HK-2 (cell line): Measurements from ENCODE around the gene SH3BGR.
"Not testable (repeated sequence)": the region's sequence is repeated elsewhere in the genome, so short reads cannot be mapped to it uniquely, and the experiment has no call there.

Experiments
- DNase-seq: peaks from one replicate; pipeline ENCODE4 v3.0.0-alpha.2; 2018; ENCODE audit not compliant: unreplicated experiment

Gene SH3BGR

DNA sequence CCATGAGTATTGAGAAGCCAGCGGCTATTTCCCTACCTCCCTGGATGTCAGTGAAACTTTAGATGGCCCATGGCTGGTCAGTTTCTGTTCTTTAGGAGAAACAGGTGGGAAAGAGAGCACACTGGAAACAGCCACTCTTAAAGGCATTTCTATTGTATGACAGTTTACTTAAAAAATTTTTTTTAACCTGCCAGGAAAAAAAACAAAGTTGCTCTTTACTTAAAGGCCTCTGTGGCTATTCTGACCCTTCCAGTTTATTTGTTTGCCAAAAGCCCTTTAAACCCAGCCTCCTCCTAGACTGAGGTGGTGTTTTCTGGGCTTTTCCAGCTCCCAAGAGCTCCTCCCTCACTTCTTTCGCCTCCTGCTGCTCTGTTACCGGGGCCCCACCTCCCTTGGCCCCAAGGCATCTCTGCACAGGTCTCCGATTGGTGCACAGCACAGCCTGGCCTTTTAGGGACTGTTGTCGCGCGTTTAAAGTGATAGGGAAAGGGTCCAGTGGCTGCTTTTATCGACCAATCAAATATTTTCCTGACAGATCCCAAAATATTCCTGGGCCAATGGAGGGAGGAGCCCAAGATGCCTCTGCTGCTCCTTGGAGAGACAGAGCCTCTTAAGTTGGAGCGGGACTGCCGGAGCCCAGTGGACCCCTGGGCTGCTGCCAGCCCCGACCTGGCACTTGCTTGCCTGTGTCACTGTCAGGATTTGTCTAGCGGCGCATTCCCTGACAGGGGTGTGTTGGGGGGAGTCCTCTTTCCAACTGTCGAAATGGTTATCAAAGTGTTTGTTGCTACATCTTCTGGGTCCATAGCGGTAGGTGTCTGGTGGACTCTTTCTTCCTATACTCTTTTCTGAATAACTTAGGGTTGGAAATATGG is at the start of gene SH3BGR:
Gene SH3BGR, plus strand, starts transcription at position 639 of the 875 bp plus-strand sequence. Its CDS starts 127 bp downstream, at position 766.
- DNase-seq = no peak

DNA sequence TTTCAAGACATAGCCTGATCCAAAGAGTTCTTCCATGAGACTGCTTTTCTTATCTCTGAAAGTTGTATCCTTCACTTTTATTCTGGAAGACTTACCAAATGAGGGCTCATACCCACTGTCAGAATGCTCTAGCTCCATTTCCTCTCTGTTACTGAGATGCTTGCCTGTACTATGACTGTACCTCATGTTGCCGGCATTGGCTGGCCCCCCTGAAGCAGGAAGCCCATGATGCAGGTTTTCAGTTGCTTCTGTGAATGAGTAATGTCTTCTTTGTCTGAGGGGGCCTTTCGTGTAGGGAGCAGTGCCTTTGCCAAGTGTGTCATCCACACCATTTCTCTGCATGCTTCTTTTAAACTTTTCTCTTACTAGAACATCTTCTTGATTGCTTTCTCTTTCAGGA is 45.7 kb upstream of the SH3BGR start:
- no peak for DNase-seq

DNA sequence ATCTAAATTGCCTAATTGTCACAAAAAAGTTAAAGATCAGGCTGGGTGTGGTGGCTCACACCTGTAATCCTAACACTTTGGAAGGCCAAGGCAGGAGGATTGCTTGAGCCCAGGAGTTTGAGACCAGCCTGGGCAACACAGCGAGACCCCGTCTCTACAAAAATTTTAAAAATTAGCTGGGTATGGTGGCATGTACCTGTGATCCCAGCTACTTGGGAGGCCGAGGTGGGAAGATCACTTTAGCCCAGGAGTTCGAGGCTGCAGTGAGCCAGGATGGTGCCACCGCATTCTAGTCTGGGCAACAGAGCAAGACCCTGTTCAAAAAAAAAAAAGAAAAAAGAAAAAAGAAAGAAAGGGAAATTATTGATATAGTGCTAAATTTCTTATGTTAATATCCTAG is 32.6 kb upstream of the SH3BGR start:
- DNase-seq = not testable (repeated sequence)

DNA sequence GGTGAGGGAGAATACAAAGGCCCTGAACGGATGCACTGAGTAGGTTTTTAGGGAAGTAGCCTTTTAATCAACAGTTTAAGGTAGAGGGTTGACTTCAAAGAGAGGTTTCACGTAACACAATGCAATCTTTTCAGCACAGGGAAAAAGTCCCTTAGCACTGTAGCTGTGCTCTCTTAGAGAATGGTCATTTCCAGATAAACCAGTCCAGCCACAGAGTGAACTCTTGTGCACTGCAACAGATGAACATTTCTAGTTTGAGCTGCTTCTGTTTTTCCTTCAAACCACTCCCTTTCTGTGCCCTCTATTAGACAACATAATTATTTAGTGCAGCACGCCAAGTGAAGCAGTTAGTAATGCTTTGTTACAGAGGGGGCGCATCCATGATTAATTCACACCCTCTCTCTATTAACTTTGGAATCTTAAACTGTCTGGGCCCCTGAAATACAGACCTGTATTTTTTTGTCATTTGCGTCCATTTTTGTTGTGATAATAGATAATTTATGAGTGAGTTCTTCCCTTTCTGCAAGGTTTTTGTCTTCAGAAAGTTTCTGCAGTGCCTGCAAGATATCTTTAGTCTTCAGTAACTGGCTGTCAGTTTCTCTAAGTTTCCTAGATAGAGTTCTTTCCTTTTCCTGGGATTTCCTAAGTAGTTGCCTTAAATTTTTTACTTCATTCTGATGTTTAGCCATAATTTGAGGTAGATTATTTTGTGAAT is 29.1 kb upstream of the SH3BGR start:
- no peak for DNase-seq

DNA sequence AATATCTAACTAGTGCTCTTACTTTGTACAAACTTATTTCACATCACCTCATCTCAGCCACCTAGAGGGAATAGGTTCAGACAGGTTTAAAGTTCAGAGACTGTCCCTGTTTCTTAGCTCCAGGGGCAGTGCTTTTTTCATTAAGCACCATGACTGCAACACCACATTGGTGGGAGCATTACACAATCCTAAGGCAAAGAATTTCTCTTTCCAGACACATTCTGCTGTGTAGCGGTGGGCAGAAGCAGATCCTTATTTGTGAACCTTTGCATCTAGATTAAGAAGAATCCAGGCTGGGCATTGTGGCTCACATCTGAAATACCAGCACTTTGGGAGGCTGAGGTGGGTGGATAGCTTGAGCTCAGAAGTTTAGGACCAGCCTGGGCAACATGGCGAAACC is 22.3 kb upstream of the SH3BGR start:
- no peak for DNase-seq

DNA sequence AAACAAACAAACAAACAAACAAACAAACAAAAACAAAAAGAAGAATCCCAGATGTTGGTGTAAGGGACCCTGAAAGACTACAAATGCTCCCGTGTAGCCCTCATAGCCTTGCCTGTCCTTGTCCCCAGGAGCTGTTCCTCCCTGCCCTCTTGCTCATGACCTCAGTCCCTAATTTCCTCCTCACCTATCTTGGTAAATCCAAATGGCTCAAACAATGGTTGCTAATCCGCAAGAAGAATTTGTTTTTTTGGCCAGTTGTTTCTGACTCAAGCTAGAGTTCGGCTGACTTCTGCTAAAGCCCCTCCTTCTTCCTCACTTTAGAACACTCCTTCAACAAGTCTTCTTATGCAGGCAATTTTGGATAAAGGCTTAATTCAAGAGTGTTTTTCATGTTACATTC is 21.8 kb upstream of the SH3BGR start:
- no peak for DNase-seq

DNA sequence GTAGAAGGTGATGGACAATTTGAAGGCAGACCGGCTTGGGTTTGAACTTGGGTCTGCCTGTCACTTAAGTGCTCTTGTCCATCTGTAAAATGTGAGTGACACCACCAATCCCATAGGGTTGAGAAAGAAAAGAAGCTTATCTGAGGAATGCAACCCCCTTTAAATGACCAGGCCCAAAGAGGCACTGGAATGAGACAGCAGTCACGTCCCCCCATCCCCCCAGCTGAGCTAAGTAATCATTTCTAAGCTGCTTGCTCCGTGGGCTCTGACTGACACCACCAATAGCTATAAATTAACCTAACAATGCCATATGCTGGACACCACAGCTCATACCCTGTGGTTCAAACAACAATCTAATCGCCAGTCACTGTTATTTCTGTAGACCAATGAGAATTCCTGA is 21.3 kb upstream of the SH3BGR start:
- DNase-seq = peak; percentile 62

DNA sequence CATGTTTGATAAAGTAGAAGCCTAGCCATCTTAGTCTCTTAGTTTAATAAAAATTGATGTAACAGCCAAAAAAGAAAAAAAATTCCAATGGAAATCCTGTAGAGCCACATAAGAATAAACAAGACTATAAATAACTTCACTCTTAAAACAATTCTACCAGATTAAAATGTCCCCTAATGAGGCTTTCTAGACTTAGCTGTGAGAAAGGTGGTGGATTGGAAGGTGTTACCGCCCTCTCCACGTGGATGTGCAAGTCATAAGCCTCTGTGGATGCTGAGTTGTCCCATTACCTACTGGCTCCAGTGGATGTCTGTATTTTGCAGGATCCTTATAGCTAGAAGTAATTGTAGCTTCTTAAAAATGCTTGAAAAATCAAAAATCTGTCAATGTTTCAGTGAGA is 20.8 kb upstream of the SH3BGR start:
- DNase-seq = no peak

DNA sequence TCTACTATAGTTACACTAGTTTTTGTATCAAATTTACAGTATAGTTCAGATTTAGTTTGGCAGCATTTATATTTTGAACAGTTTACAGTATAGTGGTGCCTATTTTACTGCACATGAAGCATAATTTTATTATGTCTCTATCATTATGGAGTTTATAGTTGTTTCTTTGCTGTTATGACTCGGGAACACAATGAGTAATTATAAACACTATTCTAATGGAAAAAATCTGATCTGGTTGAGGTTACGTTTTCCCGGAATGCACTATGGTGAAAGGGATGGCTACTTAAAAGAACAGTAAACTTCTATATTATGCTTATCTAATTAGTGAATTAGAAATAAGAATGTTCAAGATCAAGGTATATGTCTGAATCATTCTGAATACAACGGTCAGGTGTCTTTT is 16.8 kb upstream of the SH3BGR start:
- DNase-seq = no peak

DNA sequence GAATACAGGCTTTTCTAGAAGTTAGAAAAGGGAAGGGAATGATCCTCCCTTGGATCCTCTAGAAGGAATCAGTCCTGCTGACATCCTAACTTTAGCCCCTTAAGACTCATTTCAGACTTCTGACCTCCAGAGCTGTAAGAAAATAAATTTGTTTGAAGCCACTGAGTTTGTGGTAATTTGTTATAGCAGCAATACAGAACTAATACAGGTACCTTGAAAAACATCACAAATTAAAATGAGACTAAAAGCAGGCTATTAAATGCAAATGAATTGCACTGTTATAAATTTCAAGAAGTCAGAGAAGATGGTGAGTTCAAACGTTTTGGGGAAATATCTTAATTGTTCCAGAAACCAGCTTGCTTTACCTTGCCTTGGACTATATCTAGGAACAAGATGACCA is 12.5 kb upstream of the SH3BGR start:
- DNase-seq = no peak

DNA sequence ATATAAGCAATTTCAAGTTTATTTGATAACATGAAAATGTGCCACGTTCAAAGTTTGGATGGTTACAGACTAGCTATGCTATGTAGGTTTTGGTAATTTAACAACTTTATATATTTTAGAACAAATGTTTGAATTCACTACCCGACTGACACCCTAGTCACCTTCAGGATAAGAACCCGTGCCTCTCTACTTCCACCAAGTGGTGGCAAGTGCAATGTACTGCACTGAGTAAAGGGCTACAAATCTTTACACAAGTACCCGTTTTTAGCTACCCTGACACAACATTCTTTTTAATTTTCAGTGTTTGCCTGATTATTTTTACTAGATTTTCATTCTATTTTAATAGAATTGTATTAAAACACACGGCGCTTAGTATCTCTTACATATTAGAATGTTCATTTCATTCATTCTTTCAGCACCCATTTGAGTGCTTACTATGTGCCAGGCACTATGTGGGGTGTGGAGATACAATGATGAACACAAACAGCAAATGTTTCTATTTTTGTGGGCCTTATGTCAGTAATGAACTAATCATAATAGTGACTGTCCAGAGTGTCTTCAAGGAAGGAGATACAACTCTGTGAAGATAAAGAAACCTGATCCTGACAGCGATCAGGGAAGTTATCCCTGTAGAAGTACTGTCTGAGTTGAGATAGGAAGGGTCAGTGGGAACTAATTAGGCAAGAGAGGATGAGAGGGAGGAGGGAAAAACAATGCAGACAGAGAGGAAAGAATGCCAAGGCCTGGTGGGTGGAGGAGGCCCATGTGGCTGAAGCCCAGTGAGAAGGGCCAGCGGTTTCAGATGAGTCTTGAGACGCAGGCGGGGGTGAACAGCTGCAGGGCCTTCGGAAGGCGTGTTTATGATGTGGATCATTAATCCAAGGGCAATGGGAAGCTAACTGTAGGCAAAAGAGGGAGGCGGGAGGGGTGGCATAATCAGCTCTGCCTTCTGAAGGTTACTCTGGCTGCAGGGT is 10.0 kb upstream of the SH3BGR start:
- peak; percentile 5 for DNase-seq

DNA sequence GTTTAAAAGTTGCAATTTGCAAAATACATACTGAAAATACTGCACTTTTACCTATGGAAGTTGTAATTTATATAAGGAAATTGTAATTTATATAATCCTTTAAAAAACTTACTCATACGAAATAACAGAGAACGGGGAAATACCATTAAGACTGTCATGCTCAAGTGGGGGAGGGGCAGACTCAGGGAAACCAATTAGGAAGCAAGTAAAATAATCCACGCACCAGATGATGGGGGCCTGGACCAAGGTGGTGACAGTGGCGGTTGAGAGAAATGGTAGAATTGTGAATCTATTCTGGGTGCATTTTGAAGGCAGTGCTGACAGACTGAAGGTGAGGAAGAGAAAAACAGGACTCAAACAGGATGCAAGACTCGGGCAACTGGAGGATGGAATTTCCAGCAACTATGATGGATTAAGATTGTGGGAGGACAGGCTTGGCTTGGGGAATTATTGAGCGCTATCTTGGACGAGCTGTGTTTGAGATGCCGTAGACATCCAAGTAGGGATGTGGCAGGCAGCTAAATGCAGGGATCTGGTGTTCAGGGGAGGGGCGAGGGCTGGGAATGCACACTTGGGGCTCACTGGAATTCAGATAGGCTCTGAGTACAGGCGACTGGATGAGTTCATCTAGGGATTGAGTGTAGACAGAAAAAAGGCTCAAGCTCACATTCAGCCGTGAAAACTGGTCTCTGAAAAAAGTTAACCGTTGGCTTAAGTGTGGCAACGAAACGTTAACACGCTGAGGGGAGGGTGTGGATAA is 7.2 kb upstream of the SH3BGR start:
- peak; percentile 13 for DNase-seq

DNA sequence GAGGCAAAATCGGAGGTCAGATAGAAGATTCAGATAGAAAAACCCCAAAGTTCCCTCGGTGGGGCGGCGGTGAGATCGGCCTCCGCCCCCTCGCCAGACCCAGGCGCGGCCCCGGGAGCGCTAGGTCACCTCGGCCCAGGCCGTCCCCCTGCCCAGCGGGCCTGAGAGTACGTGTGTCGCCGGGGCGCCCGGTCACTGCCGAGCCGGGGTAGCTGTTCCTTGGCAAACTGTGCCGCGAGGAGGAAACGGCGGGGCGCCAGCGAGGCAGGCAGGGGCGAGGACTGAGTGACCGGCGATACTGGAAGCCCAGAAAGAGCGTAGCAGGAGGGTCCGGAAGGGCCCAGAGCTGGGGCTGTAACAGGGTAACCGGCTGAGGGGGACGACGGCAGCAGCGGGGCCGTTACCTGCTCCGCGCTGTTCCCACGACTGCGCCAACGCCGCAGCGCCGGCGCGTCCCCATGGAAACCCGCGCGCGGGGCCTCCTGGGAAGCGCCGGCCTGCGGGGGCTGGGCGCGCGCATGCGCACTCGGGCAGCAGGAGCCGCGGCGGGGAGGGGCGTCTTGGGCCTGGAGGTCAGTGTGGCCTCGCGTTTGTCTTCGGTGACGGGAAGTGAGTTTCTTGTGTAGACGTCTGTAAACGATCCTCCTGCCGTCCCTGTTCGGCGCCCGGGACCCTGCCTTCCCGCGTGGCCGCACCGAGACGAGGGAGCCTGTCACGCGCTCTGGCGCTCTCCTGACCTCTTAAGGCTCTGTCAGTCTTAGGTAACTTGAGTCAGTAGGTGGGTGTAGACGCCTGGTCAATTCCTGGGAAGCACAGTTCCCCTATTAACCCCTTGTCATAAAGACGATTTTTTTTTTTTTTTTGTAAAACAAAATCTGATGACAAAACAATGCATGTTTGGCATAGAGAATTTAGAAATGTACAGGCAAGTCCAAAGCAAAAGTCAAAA is 6.2 kb upstream of the SH3BGR start, which contains the start of gene LCA5L:
Gene LCA5L, minus strand, starts transcription at position 458 of the 949 bp plus-strand sequence. CDS start 17,285 bp downstream, outside the sequence.
- peak; percentile 89 for DNase-seq

DNA sequence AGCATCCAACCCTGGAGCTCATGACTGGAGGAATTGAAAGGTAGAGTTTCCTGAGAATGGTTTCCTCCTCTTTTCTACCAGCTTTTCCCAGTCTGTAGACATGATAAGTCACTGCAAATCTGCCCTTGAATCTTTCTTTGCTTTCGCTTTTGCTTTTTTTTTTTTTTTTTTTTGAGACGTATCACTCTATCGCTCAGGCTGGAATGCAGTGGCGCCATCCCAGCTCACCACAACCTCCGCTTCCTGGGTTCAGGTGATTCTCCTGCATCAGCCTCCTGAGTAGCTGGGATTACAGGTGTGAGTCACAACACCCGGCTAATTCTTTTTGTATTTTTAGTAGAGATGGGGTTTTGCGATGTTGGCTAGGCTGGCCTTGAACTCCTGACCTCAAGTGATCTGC is 4.5 kb upstream of the SH3BGR start:
- DNase-seq = no peak

DNA sequence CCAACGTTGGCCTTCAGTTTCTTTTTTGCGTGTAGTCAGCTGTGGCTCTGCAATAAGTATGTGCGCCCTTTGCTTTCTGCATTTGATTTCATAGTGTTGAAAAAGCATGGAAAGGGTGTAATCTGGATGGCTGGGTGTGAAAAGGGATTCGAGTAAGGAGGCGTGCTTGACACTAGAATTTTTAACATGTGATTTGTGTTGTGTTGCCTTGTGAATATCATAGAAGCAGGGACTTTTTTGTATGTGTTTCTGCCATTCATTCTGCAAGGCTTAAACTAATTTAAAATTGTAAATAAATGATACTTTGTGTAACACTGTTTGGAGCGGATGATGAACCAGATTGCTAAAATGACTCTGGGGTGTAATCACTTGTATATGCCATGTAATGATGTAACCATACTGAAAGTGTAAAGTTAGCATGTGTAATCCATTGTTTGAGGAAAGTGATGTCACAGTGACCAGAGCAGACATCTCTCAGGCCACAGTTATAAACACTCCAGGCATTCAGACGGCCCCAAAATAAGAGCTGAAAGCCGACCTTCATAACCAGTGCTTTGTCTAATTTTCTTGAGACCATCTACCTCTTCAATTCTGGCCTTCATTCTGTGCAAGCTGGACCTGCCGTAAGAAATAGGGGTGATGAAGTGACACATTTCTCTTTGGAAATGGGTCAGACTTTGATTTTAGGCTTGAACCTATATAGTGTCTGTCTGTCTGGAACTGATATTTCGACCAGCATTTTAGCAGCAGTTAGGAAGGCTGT is 618 bp downstream of the SH3BGR start:
- DNase-seq = no peak

DNA sequence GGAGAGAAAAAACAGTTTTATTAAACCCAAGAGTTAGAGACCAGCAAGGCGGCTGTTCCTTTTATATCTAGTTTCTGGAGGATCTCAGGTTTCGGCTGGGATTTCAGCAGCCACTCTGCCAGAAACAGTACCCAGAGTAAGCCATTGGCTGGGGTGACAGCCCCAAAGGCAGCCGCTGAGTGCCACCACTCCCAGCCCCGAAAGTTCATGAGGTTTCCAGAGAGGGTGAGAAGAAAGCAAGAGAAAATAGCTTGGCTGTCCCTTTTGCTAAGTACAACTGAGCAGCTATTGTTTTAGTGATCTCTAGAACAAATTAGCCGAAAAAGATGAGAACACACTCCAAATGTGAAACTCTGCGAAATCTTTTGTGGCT is 1.2 kb downstream of the SH3BGR start:
- DNase-seq = no peak

DNA sequence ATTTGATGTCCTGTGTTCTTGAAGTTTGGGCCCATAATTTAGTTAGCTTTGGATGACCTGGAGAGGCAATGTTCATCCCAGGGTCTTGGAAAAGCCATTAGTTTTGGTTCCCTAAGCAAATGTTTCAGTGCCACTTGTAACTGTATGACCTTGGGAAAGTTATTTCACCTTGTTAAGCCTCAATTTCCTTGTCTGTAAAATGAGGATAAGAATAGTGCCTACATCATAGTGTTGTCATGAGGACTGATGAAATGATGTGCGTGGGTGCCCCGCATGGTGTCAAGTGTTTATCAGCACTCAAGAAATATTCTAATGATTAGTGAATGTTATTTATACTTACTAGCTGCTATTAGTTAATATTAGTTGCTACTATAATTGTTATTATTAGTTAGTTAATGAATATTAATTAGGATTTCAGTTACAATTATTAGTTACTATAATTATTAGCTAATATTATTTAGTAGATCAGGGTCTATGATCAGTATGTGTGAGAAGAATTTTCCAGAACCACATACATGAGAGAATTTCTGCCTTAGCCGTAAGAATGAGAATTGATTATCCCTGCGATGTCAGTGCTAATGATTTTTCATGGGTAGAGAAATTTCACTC is 1.9 kb downstream of the SH3BGR start:
- no peak for DNase-seq

DNA sequence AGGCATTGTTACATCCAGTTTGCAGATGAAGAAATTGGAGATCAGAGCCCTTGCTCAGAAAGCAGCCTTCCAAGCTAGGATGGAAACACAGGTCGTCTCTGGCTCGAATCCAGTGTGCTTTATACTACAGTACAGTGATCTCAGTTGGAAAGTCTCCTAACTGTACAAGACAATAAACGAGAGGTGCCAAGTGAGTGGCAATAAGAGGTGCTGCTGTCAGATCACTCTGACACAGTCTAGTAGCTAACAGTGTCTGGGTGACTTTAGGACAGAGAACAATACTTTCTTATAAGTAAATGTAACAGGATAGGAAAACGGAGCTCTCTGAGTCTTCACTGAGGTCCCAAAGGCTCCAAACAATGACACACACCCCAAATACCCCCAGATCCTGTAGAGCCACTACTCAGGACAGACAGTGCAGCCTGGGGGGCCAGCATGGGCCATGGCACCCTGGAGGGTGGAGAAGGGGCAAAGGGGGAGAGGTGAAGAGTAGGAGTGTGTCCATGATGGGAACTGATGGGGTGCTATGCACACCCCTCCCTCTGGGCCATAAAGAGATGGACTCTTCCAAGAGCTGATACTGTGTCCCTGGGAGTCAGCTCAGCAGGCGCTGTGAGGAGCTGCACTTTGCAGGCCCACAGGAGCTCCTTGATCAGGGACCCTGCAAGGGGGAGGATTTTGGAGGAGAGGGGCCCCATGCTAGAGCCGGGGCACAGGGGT is 3.3 kb downstream of the SH3BGR start:
- DNase-seq = no peak
